Naive thymus-derived CD4-positive, alpha-beta T cell (primary cell): ENCODE results near the gene AGAP4. TPM values are rescaled to one million over a fixed set of nuclear protein-coding genes. Genes with fewer than 3 reads are reported as not detected.
"Not testable (repeated sequence)": the region's sequence is repeated elsewhere in the genome, so short reads cannot be mapped to it uniquely, and the experiment has no call there.

Experiments used
- ATAC-seq: fragments of 150-1000 bp; cut with Tn5 transposase; 2 replicates; pipeline ENCODE4 v1.10.0; 2021; ENCODE audit warnings: mild to moderate bottlenecking, moderate library complexity
- CTCF ChIA-PET: fragments of 350-600 bp; sonication (Branson Sonifier 250); formaldehyde crosslinking; loops from one replicate; lab custom pipeline; 2021; ENCODE audit warnings: antibody characterized with exemption; lab: Charles Lee
- POLR2A ChIA-PET: fragments of 350-600 bp; sonication (Branson Sonifier 250); formaldehyde crosslinking; loops from one replicate; lab custom pipeline; 2021; ENCODE audit warnings: antibody characterized with exemption, inconsistent platforms; lab: Charles Lee
- DNase-seq, 9 donors: peaks; one replicate each; pipeline versions ENCODE4 v3.0.0 to v3.0.0-alpha.2; 2020 to 2022; ENCODE audit warnings: mixed read lengths in 1 of 9
- H3K27ac ChIP-seq: one replicate; pipeline ENCODE4 v1.7.0; 2013; ENCODE audit warnings: mild to moderate bottlenecking, low read depth, low read length, moderate library complexity
- H3K27me3 ChIP-seq, 2 donors: one replicate each; pipeline ENCODE4 v1.7.0; 2013; ENCODE audit warnings: low read length in 2 of 2, mild to moderate bottlenecking in 2 of 2, moderate library complexity in 2 of 2; ENCODE audit not compliant: control insufficient read depth in 2 of 2, insufficient read depth in 2 of 2
- H3K36me3 ChIP-seq, 3 experiments: 1 replicate in 2 of 3; 2 replicates in 1 of 3; pipeline ENCODE4 v1.7.0; 2013; ENCODE audit warnings: low read length in 3 of 3, mild to moderate bottlenecking in 3 of 3, moderate library complexity in 1 of 3; ENCODE audit not compliant: insufficient read depth in 3 of 3, control insufficient read depth in 2 of 3
- H3K4me1 ChIP-seq, 2 donors: one replicate each; pipeline ENCODE4 v1.7.0; 2013; ENCODE audit warnings: low read length in 2 of 2, mild to moderate bottlenecking in 2 of 2, moderate library complexity in 1 of 2; ENCODE audit not compliant: control insufficient read depth in 2 of 2, insufficient read depth in 2 of 2
- H3K4me3 ChIP-seq: 2 replicates; pipeline ENCODE4 v1.7.0; 2013; ENCODE audit warnings: mild to moderate bottlenecking, low read length
- H3K9me3 ChIP-seq, 3 experiments: 1 replicate in 2 of 3; 2 replicates in 1 of 3; pipeline ENCODE4 v1.7.0; 2013; ENCODE audit warnings: low read length in 3 of 3; ENCODE audit not compliant: control insufficient read depth in 2 of 3
- H3K27ac Mint-ChIP-seq, 9 donors: one replicate each; pipeline ENCODE4 v1.8.0; 2020 to 2022; ENCODE audit warnings: mixed read lengths in 9 of 9, mild to moderate bottlenecking in 8 of 9, moderate library complexity in 5 of 9, inconsistent platforms in 2 of 9
- H3K27me3 Mint-ChIP-seq, 5 donors: one replicate each; pipeline ENCODE4 v1.8.0; 2021 to 2022; ENCODE audit warnings: mixed read lengths in 5 of 5, mild to moderate bottlenecking in 1 of 5
- H3K36me3 Mint-ChIP-seq, 5 donors: one replicate each; pipeline ENCODE4 v1.8.0; 2020 to 2022; ENCODE audit warnings: mixed read lengths in 5 of 5, mild to moderate bottlenecking in 3 of 5, inconsistent platforms in 1 of 5
- H3K4me1 Mint-ChIP-seq, 7 donors: one replicate each; pipeline ENCODE4 v1.8.0; 2020 to 2022; ENCODE audit warnings: mixed read lengths in 7 of 7, mild to moderate bottlenecking in 3 of 7, inconsistent platforms in 1 of 7
- H3K4me3 Mint-ChIP-seq, 10 donors: one replicate each; pipeline ENCODE4 v1.8.0; 2020 to 2022; ENCODE audit warnings: mild to moderate bottlenecking in 10 of 10, mixed read lengths in 10 of 10, moderate library complexity in 6 of 10, inconsistent platforms in 2 of 10
- H3K9me3 Mint-ChIP-seq, 11 donors: one replicate each; pipeline ENCODE4 v1.8.0; 2020 to 2022; ENCODE audit warnings: mixed read lengths in 11 of 11, mild to moderate bottlenecking in 4 of 11, inconsistent platforms in 1 of 11, moderate library complexity in 1 of 11
- intact Hi-C, 2 donors: fragments of 100-400 bp; cut with micrococcal nuclease; formaldehyde crosslinking; loops; one replicate each; pipeline ENCODE4 v1.15.1; 2023
- polyA plus RNA-seq, 2 donors: library from polyadenylated mRNA; unstranded; fragments of 300-500 nt; fragmentation: Illumina TruSeq; gene quantifications; one replicate each; pipeline ENCODE4 v1.2.3, GENCODE V29; 2021
- total RNA-seq, 6 experiments: library from RNA in 5 of 6; stranded (reverse) in 5 of 6; gene quantifications; 1 replicate in 5 of 6; 2 replicates in 1 of 6; pipeline ENCODE4 v1.2.3 and lab custom pipeline; 2021 to 2026

AGAP4 gene
- total and polyA plus RNA-seq, 7 experiments from 2014 or later = 1.5 to 37.2 (median 24.1) TPM

- ATAC-seq, intact Hi-C loops, DNase-seq, POLR2A ChIA-PET, H3K4me1 Mint-ChIP-seq, H3K9me3 ChIP-seq, H3K4me1 ChIP-seq, H3K27ac ChIP-seq, H3K36me3 Mint-ChIP-seq, H3K27me3 Mint-ChIP-seq, CTCF ChIA-PET, H3K27me3 ChIP-seq, H3K4me3 ChIP-seq, H3K36me3 ChIP-seq, H3K9me3 Mint-ChIP-seq, H3K4me3 Mint-ChIP-seq: not testable (repeated sequence)
- H3K27ac Mint-ChIP-seq = peak overlapping the region in 1 of 9 donors; percentile 33
These were observed 10.6 kb upstream of the AGAP4 start for GRCh38 chr10:45857931-45858330.

DNA sequence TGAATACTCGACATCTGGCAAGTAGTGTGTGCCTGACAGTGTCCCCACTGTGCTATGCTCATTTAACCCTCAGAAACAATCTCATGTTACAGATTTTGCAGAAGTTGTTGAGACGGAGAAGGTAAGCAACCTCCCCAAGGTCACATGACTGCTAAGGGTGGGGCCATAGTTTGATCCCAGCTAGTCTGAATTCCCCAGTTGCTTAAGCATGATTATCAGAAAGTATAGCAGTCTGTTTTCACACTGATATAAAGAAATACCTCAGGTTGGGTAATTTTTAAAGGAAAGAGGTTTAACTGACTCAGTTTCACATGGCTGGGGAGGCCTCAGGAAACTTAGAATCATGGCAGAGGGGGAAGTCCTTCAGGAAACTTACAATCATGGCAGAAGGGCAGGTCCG, 1.2 kb upstream of the AGAP4 start:
- H3K36me3 Mint-ChIP-seq, H3K27ac Mint-ChIP-seq, H3K36me3 ChIP-seq, POLR2A ChIA-PET, intact Hi-C loops, H3K4me3 Mint-ChIP-seq, H3K27ac ChIP-seq, H3K9me3 Mint-ChIP-seq, ATAC-seq, H3K27me3 Mint-ChIP-seq, DNase-seq, H3K27me3 ChIP-seq, H3K9me3 ChIP-seq, H3K4me3 ChIP-seq, H3K4me1 ChIP-seq, H3K4me1 Mint-ChIP-seq, CTCF ChIA-PET: not testable (repeated sequence)

DNA sequence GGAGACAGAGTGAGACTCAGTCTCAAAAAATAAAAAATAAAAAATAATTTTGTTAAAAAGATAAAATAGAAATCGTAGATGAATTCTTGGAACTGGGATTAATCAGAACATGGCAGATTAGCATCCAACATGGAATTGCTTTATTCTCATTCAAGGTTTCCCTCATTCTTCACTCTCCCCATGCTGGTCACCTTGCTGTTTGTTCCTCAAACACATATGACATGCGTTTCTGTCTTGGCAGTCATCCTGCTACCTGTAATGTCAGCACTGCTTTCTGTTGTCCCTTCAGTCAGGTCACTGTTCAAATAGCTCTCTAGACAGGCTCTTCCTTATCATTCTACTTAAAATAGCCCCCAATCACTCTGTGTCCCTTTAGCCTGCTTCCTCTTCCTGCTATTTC, 24.4 kb downstream of the AGAP4 start:
- H3K36me3 ChIP-seq, H3K4me3 ChIP-seq, H3K9me3 Mint-ChIP-seq, DNase-seq, H3K27ac ChIP-seq, H3K9me3 ChIP-seq, ATAC-seq, H3K4me1 ChIP-seq, H3K36me3 Mint-ChIP-seq, H3K27me3 ChIP-seq, H3K4me1 Mint-ChIP-seq, H3K4me3 Mint-ChIP-seq, H3K27ac Mint-ChIP-seq, H3K27me3 Mint-ChIP-seq, CTCF ChIA-PET, POLR2A ChIA-PET, intact Hi-C loops: not testable (repeated sequence)

DNA sequence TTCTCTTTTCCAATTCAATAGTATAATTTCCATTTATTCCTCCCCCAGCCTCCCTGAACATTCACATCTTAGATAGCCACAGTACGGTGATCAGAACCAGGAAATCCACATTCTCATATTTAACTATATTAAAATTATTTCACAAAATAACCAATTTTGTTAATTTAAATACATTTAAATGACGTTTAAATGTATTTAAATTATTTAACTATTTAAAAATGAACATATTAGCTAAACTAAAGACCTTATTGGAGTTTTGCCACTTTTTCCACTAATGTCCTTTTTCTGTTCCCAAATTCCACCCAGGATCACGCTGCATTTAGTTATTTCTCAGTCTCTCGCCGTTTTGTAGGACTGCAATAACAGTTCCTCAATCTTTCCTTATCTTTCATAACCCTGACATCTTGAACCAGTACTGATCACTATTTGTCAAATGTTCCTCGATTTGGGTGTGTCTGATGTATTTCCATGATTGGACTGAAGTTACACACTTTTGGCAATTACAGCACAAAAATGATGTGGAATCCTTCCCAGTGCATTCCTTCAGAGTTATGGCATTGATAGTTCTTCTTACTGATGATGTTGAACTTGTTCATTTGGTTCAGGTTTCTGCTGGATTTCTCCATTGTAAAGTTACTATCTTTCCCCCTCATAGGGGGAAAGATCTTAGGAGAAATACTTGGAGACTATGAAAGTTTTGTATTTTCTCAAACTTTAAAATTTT, 27.0 kb downstream of the AGAP4 start:
- H3K9me3 Mint-ChIP-seq, CTCF ChIA-PET, intact Hi-C loops, H3K27me3 ChIP-seq, H3K27ac Mint-ChIP-seq, H3K36me3 ChIP-seq, DNase-seq, H3K4me1 ChIP-seq, H3K27ac ChIP-seq, H3K9me3 ChIP-seq, H3K4me3 Mint-ChIP-seq, H3K4me3 ChIP-seq, H3K36me3 Mint-ChIP-seq, H3K4me1 Mint-ChIP-seq, H3K27me3 Mint-ChIP-seq, POLR2A ChIA-PET, ATAC-seq: not testable (repeated sequence)

- no peak overlapping the region for H3K4me3 ChIP-seq
- H3K27me3 ChIP-seq = no peaks in the 10 kb centered on the region
- H3K27ac ChIP-seq = no peak overlapping the region
- intact Hi-C loops = loop anchor here in 1 of 2 donors (10.0 kb wide), 1 partner anchor 355 kb away; no protein-coding TSS in a partner anchor
- H3K4me1 ChIP-seq = no peaks in the 10 kb centered on the region
- peaks cover 0 to 2% (median 0%) of the 10 kb centered on the region in 7 donors for H3K4me1 Mint-ChIP-seq
- CTCF ChIA-PET = no interaction called here
- H3K36me3 ChIP-seq = no peaks in the 10 kb centered on the region
- H3K4me3 Mint-ChIP-seq = no peak overlapping the region
- DNase-seq = no peak
- peaks cover 0 to 3% (median 0%) of the 10 kb centered on the region in 5 donors for H3K27me3 Mint-ChIP-seq
- no peak overlapping the region for H3K27ac Mint-ChIP-seq
- peaks cover 0 to 2% (median 0%) of the 10 kb centered on the region in 11 donors for H3K9me3 Mint-ChIP-seq
- H3K9me3 ChIP-seq = no peaks in the 10 kb centered on the region
- ATAC-seq = no peak
- H3K36me3 Mint-ChIP-seq = no peaks in the 10 kb centered on the region
- POLR2A ChIA-PET = no interaction called here
These were observed 27.7 kb downstream of the AGAP4 start for GRCh38 chr10:45819552-45819951.

DNA sequence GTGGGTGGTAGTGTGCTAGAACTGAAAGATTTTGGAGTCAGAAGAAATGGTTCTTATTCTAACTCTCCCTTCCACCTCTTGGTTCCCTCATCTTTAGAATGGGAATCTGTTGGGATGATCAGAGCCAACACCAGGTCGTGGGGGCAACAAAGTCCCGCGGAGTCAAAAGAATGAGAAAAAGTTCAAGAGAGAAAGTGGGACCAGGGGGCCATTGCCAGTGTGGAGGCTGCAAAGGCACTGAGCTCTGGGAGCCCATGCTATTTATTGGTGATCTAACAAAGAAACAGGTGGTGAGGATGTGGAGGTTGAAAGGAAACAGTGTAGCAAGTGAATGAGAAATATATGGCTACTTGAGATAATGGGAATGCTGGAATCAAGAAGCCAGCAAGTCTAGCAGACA, 29.4 kb downstream of the AGAP4 start:
- Mint-ChIP-seq H3K9me3 (peaks cover 0 to 2% (median 0%) of the 10 kb centered on the region in 11 donors), H3K27ac (no peak overlapping the region), H3K36me3 (no peaks in the 10 kb centered on the region), H3K27me3 (peaks cover 0 to 3% (median 0%) of the 10 kb centered on the region in 5 donors), H3K4me1 (peaks cover 0 to 2% (median 0%) of the 10 kb centered on the region in 7 donors), H3K4me3 (no peak overlapping the region)
- Histone ChIP-seq H3K4me1 (no peaks in the 10 kb centered on the region), H3K27me3 (no peaks in the 10 kb centered on the region), H3K27ac (no peak overlapping the region), H3K4me3 (no peak overlapping the region), H3K36me3 (no peaks in the 10 kb centered on the region), H3K9me3 (no peaks in the 10 kb centered on the region)
- ChIA-PET POLR2A (no interaction called here), CTCF (no interaction called here)
- intact Hi-C loops = loop anchor here in 1 of 2 donors (10.0 kb wide), 1 partner anchor 353 kb away; no protein-coding TSS in a partner anchor
- ATAC-seq (no peak), DNase-seq (no peak)
